HTERT RPE-1 (cell line): ENCODE data around the gene CEP164.

Source experiments
- in situ Hi-C: fragments of 300-500 bp; cut with MboI; formaldehyde crosslinking; loops from 4 replicates; pipeline ENCODE4 v1.14.3; 2020; ENCODE audit warnings: low sequenced_read_pairs

Gene CEP164

GRCh38 chr11:117458275-117459122, 130.8 kb downstream of the CEP164 start:
- in situ Hi-C loops = no loop called here

- in situ Hi-C loops = no loop called here
Measured at GRCh38 chr11:117459123-117459978, 131.7 kb downstream of the CEP164 start.

GRCh38 chr11:117459979-117460300, 132.3 kb downstream of the CEP164 start:
- in situ Hi-C loops = no loop called here

GRCh38 chr11:117461396-117462182, 133.9 kb downstream of the CEP164 start:
- in situ Hi-C loops = no loop called here

- in situ Hi-C loops = no loop called here
Measured at GRCh38 chr11:117462183-117462863, 134.7 kb downstream of the CEP164 start.

GRCh38 chr11:117462864-117463247, 135.2 kb downstream of the CEP164 start:
- in situ Hi-C loops = no loop called here
